Liver (tissue), 9 donors: ENCODE results near the gene ZWINT. TPM values are rescaled to one million over a fixed set of nuclear protein-coding genes. Genes with fewer than 3 reads are reported as not detected.

ENCODE experiments used
- DNase-seq: peaks from one replicate; pipeline ENCODE4 v3.0.0-alpha.2; 2017; ENCODE audit warnings: low spot score
- H3K27ac ChIP-seq, 2 donors: one replicate each; pipeline ENCODE4 v1.7.0; 2013; ENCODE audit warnings: inconsistent platforms in 2 of 2, low read length in 2 of 2, control low read depth in 1 of 2, low read depth in 1 of 2, mild to moderate bottlenecking in 1 of 2
- H3K27me3 ChIP-seq, 4 donors: one replicate each; pipeline versions ENCODE4 v1.6.1 to v1.7.0; 2013; ENCODE audit warnings: low read length in 3 of 4, inconsistent platforms in 1 of 4, mild to moderate bottlenecking in 1 of 4, moderate library complexity in 1 of 4; ENCODE audit not compliant: control insufficient read depth in 4 of 4, insufficient read depth in 4 of 4
- H3K36me3 ChIP-seq, 4 donors: one replicate each; pipeline versions ENCODE4 v1.6.1 to v1.7.0; 2013; ENCODE audit warnings: low read length in 3 of 4, mild to moderate bottlenecking in 3 of 4, low read depth in 1 of 4, moderate library complexity in 1 of 4; ENCODE audit not compliant: control insufficient read depth in 4 of 4, insufficient read depth in 3 of 4
- H3K4me1 ChIP-seq, 4 donors: one replicate each; pipeline versions ENCODE4 v1.6.1 to v1.7.0; 2013; ENCODE audit warnings: low read length in 3 of 4, mild to moderate bottlenecking in 3 of 4, moderate library complexity in 1 of 4; ENCODE audit not compliant: control insufficient read depth in 4 of 4, insufficient read depth in 4 of 4
- H3K4me3 ChIP-seq, 3 donors: one replicate each; pipeline versions ENCODE4 v1.6.1 to v1.7.0; 2013; ENCODE audit warnings: low read length in 3 of 3, control low read depth in 1 of 3, low read depth in 1 of 3, mild to moderate bottlenecking in 1 of 3
- H3K9ac ChIP-seq, 2 donors: one replicate each; pipeline ENCODE4 v1.7.0; 2013; ENCODE audit warnings: low read length in 2 of 2, mild to moderate bottlenecking in 2 of 2, moderate library complexity in 2 of 2, control low read depth in 1 of 2, low read depth in 1 of 2
- H3K9me3 ChIP-seq, 4 donors: one replicate each; pipeline versions ENCODE4 v1.6.1 to v1.7.0; 2013; ENCODE audit warnings: low read length in 3 of 4; ENCODE audit not compliant: control insufficient read depth in 4 of 4
- YY1 ChIP-seq: IDR thresholded peaks from 2 replicates; pipeline ENCODE4 v1.6.1; 2016; ENCODE audit warnings: antibody characterized with exemption, mild to moderate bottlenecking
- polyA plus RNA-seq, 2 donors: library from polyadenylated mRNA; stranded (reverse) in 1 of 2; unstranded in 1 of 2; fragments of 200-250 nt in 1 of 2; fragments of >200 nt in 1 of 2; fragmentation: Nextera tagmentation in 1 of 2; extraction: Ambion mirVana in 1 of 2; gene quantifications; one replicate each; pipeline versions ENCODE4 v1.2.1 to v1.2.3, GENCODE V29; 2013 to 2015
- total RNA-seq, 2 donors: library from RNA; depleted of rRNA; stranded (reverse); fragments of >200 nt; gene quantifications; one replicate each; pipeline ENCODE4 v1.2.3, GENCODE V29; 2014
- TF ChIP-seq, protein P1 (sequence below): IDR thresholded peaks from 2 replicates; pipeline ENCODE4 v1.6.1; 2016; ENCODE audit warnings: antibody characterized with exemption, mild to moderate bottlenecking
- donor health status: healthy.
- donor health status: healthy.
- donor health status: healthy.
- donor health status: healthy.
- donor health status: healthy.

The ZWINT gene
- total and polyA plus RNA-seq, 4 donors, result 0.25 to 53.6 (median 5.5) TPM

DNA sequence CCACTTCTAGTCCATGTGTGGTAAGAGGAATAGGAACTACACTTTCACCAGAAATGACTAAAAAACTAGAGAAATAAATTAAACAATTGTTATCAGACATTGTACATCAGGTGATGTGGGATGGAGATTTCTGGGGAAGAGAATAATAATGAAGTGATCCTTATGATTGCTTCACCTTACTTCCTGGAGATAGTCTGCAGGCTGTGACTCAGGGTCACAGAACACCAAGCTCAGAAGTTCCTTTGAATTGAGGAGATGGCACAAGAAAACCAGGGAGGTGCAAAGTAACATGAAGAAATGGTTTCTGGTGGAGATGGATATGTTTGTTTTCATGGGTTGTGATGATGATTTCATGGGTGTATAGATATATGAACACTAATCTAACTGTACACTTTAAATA, 44.5 kb downstream of the ZWINT start:
- H3K27me3 ChIP-seq, result no peaks in the 10 kb centered on the region
- H3K9me3 ChIP-seq, result peaks cover 0 to 16% (median 5%) of the 10 kb centered on the region in 4 donors
- H3K4me1 ChIP-seq, result no peaks in the 10 kb centered on the region
- H3K27ac ChIP-seq, result no peak overlapping the region
- DNase-seq, result no peak
- H3K9ac ChIP-seq, result no peak overlapping the region
- no peak for TF ChIP-seq YY1
- TF ChIP-seq, protein P1, sequence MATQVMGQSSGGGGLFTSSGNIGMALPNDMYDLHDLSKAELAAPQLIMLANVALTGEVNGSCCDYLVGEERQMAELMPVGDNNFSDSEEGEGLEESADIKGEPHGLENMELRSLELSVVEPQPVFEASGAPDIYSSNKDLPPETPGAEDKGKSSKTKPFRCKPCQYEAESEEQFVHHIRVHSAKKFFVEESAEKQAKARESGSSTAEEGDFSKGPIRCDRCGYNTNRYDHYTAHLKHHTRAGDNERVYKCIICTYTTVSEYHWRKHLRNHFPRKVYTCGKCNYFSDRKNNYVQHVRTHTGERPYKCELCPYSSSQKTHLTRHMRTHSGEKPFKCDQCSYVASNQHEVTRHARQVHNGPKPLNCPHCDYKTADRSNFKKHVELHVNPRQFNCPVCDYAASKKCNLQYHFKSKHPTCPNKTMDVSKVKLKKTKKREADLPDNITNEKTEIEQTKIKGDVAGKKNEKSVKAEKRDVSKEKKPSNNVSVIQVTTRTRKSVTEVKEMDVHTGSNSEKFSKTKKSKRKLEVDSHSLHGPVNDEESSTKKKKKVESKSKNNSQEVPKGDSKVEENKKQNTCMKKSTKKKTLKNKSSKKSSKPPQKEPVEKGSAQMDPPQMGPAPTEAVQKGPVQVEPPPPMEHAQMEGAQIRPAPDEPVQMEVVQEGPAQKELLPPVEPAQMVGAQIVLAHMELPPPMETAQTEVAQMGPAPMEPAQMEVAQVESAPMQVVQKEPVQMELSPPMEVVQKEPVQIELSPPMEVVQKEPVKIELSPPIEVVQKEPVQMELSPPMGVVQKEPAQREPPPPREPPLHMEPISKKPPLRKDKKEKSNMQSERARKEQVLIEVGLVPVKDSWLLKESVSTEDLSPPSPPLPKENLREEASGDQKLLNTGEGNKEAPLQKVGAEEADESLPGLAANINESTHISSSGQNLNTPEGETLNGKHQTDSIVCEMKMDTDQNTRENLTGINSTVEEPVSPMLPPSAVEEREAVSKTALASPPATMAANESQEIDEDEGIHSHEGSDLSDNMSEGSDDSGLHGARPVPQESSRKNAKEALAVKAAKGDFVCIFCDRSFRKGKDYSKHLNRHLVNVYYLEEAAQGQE, result no peak
- H3K36me3 ChIP-seq, result no peaks in the 10 kb centered on the region
- no peak overlapping the region for H3K4me3 ChIP-seq
